GM19455 (cell line): ENCODE data around the gene ABCB9.

Experiments
- ATAC-seq: cut with Tn5 transposase; IDR thresholded peaks from one replicate; pipeline ENCODE4 v1.9.1; 2021; ENCODE audit not compliant: unreplicated experiment

The ABCB9 gene

GRCh38 chr12:122982963-122983788, 16.9 kb upstream of the ABCB9 start:
- ATAC-seq, result no peak

GRCh38 chr12:122982477-122982815, 16.2 kb upstream of the ABCB9 start:
- ATAC-seq, result no peak

GRCh38 chr12:122981587-122982476, 15.6 kb upstream of the ABCB9 start:
- no peak for ATAC-seq

GRCh38 chr12:122981036-122981471, 14.8 kb upstream of the ABCB9 start:
- peak; percentile 15 for ATAC-seq

GRCh38 chr12:122980183-122981035, 14.1 kb upstream of the ABCB9 start, which contains the start of gene ARL6IP4:
TSS of gene ARL6IP4 (plus strand) at chr12:122980681. CDS start at chr12:122981140, 459 bp downstream.
- peak; percentile 43 for ATAC-seq

- ATAC-seq, result no peak
Measured at GRCh38 chr12:122979908-122980182, 13.6 kb upstream of the ABCB9 start.

- ATAC-seq, result no peak
Measured at GRCh38 chr12:122979001-122979907, 13.0 kb upstream of the ABCB9 start.

GRCh38 chr12:122978507-122978955, 12.3 kb upstream of the ABCB9 start:
- no peak for ATAC-seq

GRCh38 chr12:122977655-122978392, 11.6 kb upstream of the ABCB9 start:
- ATAC-seq, result no peak

- no peak for ATAC-seq
Measured at GRCh38 chr12:122977153-122977552, 10.9 kb upstream of the ABCB9 start.

GRCh38 chr12:122976648-122976975, 10.3 kb upstream of the ABCB9 start:
- no peak for ATAC-seq

GRCh38 chr12:122975790-122976647, 9.8 kb upstream of the ABCB9 start:
- ATAC-seq, result no peak

- ATAC-seq, result peak; percentile 79
Measured at GRCh38 chr12:122974892-122975789, 8.9 kb upstream of the ABCB9 start, which contains the start of gene OGFOD2. TSS of gene OGFOD2 (plus strand) at chr12:122975244. CDS start at chr12:122975252, 8 bp downstream.

- peak; percentile 70 for ATAC-seq
Measured at GRCh38 chr12:122974274-122974891, 8.1 kb upstream of the ABCB9 start.

- ATAC-seq, result no peak
Measured at GRCh38 chr12:122969676-122970075, 3.4 kb upstream of the ABCB9 start.

GRCh38 chr12:122968104-122968503, 1.8 kb upstream of the ABCB9 start:
- no peak for ATAC-seq
